Measurements from ENCODE around the gene C20orf96. TPM values are rescaled to one million over a fixed set of nuclear protein-coding genes. Genes with fewer than 3 reads are reported as not detected.

C20orf96 gene
- total and polyA plus RNA-seq, 8 donors = 6.9 to 49.2 (median 39.7) TPM

- ATAC-seq (no peak), DNase-seq (no peak)
- Histone ChIP-seq H3K4me1 (no peaks in the 10 kb centered on the region), H3K36me3 (peaks cover 0 to 37% of the 10 kb centered on the region in 2 donors), H3K27ac (no peak overlapping the region), H3K4me3 (no peak overlapping the region), H3K9me3 (no peaks in the 10 kb centered on the region), H3K27me3 (no peaks in the 10 kb centered on the region)
- intact Hi-C loops (cut with DNase I) = no loop called here
- no peak for TF ChIP-seq CTCF (IDR thresholded peaks at IDR 0.05)
Measured at GRCh38 chr20:277496-277781, 13.1 kb downstream of the C20orf96 start.

GRCh38 chr20:276620-277495 is 13.7 kb downstream of the C20orf96 start:
- H3K27ac ChIP-seq = no peak overlapping the region
- no peaks in the 10 kb centered on the region for H3K27me3 ChIP-seq
- no peaks in the 10 kb centered on the region for H3K4me1 ChIP-seq
- peaks cover 0 to 37% of the 10 kb centered on the region in 2 donors for H3K36me3 ChIP-seq
- DNase-seq (no peak), ATAC-seq (no peak)
- H3K9me3 ChIP-seq = no peaks in the 10 kb centered on the region
- no peak for TF ChIP-seq CTCF (IDR thresholded peaks at IDR 0.05)
- intact Hi-C loops (cut with DNase I) = no loop called here
- no peak overlapping the region for H3K4me3 ChIP-seq

- ATAC-seq (no peak), DNase-seq (no peak)
- Histone ChIP-seq H3K9me3 (no peaks in the 10 kb centered on the region), H3K4me3 (no peak overlapping the region), H3K27ac (no peak overlapping the region), H3K27me3 (no peaks in the 10 kb centered on the region), H3K36me3 (peaks cover 0 to 29% of the 10 kb centered on the region in 2 donors), H3K4me1 (no peaks in the 10 kb centered on the region)
- TF ChIP-seq CTCF (IDR thresholded peaks at IDR 0.05) = no peak
- intact Hi-C loops (cut with DNase I) = no loop called here
Measured at GRCh38 chr20:275791-276190, 14.8 kb downstream of the C20orf96 start.

GRCh38 chr20:273884-274283 is 16.7 kb downstream of the C20orf96 start:
- H3K4me1 ChIP-seq = no peaks in the 10 kb centered on the region
- intact Hi-C loops (cut with DNase I) = no loop called here
- no peak overlapping the region for H3K27ac ChIP-seq
- no peaks in the 10 kb centered on the region for H3K27me3 ChIP-seq
- peaks cover 0 to 29% of the 10 kb centered on the region in 2 donors for H3K36me3 ChIP-seq
- DNase-seq (no peak), ATAC-seq (no peak)
- TF ChIP-seq CTCF (IDR thresholded peaks at IDR 0.05) = no peak
- no peaks in the 10 kb centered on the region for H3K9me3 ChIP-seq
- no peak overlapping the region for H3K4me3 ChIP-seq

- H3K9me3 ChIP-seq = no peaks in the 10 kb centered on the region
- DNase-seq (no peak), ATAC-seq (no peak)
- no peak for TF ChIP-seq CTCF (IDR thresholded peaks at IDR 0.05)
- no peak overlapping the region for H3K4me3 ChIP-seq
- H3K27me3 ChIP-seq = no peaks in the 10 kb centered on the region
- intact Hi-C loops (cut with DNase I) = no loop called here
- H3K4me1 ChIP-seq = no peaks in the 10 kb centered on the region
- no peak overlapping the region for H3K27ac ChIP-seq
- peaks cover 0 to 20% of the 10 kb centered on the region in 2 donors for H3K36me3 ChIP-seq
Measured at GRCh38 chr20:272718-273117, 17.8 kb downstream of the C20orf96 start.

Measured in left lung (tissue), 10 donors.